Superior temporal gyrus (tissue), 1 donor: ENCODE results near the gene FNBP1L.

Experiments
- DNase-seq: peaks from one replicate; pipeline ENCODE4 v3.0.0-alpha.2; 2016; ENCODE audit errors: extremely low spot score

Gene FNBP1L

DNA sequence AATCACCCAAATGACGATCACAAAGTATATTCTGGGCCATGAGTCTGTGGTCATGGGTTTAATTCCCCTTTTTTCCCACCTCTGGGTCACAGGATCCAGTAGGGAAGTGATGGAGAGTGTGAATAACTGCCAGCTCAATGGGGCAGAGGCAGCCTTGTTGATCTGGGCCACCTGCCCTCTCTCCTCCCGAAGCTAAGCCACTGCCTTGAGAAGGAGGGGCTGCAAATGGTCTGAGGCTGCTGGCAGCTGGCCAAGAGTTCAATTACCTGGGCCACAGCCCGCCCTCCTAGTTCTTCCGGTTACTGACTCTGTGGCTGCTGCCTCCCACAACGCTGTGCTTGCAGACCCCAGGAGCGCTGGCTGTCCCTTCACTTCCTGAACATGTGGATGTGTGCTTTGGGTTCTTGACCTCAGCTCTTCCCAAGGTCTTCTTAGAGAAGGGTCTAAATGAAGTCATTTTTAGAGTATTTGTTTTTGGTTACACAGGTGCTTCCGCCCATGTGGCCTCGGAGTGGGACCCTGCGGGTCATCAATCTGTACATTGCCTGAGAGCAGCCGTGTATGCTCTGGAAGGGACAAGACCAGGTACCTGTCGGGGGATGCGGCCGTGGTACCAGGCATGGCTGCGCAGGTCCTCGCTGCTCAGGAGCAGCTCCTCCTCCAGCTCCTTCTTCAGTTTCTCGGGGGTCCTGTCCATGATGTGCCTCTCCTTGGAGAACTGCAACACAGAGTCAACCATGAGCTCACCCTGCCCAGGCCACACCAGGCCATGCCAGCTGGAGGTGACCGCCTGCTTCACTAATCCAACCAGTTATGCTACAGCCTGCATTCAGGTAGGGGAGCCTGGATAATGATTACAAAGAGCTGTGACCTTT is 144.0 kb downstream of the FNBP1L start:
- no peak for DNase-seq

DNA sequence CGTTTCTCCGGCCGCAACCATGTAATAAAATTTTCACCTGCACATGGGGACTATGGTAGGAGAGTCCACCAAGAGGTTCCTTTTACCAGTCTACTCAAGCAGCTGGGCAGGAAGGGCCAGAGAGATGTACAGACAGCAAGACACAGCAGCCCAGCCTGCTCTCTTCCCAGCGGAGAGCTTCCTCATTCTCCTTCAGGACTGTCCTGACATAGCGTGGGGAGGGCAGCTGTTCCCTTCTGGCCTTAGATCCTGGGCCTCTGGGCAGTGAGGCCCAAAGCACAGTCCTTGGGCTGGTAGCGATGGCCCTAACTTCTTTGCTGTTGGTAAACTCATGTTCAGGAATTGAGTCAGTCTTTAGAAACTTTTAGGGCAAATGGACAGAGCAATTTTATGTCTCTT is 144.6 kb downstream of the FNBP1L start:
- no peak for DNase-seq

DNA sequence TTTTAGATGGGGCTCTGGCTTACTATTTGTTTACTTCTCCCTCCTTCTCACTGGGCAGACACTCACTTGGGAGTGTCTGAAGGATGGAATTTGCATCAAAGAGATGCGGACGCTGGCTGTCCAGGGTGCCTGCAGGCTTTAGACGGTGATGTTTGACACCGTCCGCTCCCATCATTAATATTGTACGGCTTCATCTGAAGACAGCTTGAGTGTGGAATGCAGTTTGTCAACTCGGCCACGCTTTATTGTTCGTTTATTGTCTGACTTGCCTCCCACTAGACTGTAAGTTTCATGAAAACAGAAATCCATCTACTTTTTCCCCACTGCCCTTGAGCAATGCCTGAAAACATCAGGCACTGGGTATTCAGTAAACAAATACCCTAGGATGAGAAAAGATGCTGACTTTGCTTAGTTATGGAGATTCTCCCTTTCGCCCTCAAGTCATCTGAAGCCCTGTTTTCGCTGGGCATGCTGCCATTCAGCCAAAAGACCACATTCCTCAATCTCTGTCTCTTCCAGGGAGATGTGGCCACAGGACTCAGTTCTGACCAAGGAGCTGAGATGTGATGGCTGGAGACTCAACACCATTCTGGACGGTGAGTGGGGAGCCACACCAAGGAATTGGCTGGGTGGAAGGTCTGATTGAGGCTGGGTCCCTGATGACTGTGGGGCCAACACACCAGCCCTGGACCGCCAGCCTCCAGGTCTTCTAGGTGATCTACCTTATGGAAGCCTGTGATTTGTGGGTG is 146.1 kb downstream of the FNBP1L start:
- DNase-seq, result no peak

DNA sequence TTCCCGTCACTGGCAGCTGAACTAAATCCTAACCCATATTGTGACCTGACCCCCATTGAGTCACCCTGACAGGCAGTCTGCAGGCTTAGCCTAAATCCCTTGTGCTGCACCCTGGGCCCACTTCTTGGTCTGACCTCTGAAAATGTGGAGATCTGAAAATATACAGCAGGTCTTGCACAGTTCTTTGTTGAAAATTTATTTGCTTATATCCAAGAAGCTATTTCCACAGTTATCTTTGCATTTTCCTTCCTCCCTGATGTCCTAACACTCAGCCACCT is 146.6 kb downstream of the FNBP1L start:
- DNase-seq, result no peak

DNA sequence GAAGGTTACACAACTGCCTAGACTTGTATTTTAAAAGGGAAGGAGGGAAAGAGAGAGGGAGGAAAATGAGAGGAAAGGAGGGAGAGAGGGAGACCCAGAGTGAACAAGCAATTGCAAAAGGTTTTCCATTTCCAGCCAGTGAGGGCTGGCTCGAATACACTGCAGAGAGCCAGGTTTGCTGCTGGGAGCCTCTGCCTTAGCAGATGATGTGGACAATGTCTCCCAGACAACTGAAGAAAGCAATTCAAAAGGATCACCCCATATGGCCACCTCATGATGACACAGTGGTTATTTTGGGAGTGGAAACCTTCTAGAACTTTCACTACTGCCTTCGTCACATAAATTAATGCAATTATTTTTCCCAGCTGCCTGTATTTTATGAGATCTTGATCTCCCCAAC is 147.3 kb downstream of the FNBP1L start:
- DNase-seq, result no peak

DNA sequence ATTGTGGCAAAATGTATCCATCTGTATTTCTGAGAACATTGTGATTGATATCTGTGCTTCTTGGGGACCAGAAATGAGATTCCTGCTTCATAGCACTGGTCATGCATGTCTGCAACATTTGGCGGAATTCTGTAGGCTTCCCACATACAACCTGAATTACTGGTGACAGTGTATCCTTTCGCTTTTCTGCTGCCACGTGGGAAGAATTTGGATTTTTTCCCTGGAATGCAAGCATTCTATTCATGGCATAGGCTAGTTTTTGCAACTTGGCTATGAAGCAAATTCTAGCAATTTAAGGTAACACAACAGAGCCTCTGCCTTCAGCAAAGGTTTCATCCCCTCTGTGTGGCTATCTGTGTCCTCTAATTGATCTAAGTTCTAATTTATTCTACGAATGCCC is 147.8 kb downstream of the FNBP1L start:
- DNase-seq, result peak; percentile 58

DNA sequence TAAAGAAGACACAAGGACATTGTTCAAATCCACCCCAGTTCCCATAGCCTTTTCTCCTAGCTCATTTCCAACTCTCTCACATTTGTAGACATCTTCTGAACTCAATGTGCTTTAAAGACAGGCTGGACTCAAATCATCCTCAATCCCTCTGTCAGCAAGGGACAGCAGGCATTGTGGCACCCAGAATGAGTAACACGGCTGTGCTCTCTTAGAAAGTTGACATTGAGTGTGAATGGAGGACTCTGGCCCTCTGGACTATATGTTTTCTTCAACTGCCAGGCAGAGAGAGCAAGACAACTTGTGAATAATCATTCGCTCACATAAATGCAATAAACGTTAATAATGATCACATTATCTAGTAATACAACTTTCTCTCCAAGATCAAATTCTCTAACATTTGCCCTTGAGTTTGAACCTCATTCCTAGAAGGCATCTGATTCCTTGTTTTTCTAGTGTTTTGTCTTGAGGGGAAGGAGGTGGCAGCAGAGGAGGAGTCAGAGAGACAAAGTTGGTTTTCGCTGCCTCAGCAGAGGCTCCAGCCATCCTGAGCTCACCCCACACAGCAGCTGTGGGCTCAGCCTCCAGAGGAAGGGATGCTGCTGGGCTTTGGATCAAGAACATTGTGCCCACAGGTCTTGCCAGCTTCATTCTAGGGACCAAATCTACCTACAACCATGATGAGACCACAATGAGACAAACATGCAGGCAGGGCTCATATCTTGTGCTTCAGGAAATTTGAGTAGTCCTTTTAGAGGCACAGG is 148.6 kb downstream of the FNBP1L start:
- DNase-seq, result no peak

DNA sequence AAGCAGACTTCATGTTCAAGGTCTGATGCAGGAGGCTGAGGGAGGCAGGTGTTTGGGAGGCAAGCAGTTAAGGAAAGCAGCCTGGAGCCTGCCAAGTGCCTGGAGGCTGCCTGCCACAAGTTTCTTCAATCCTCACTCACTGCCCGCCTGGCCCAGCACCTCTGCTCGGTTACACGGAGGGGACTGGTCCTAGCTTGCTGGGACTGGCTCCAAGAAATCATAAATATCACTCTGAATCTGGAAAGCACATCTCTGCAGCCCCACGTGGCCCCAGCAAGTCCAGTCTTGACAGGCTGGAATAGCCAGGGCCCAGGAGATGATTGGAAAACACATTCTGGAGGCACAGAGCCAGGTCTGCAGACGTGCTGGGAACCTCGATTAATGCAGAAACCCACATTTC is 149.8 kb downstream of the FNBP1L start:
- DNase-seq, result no peak

DNA sequence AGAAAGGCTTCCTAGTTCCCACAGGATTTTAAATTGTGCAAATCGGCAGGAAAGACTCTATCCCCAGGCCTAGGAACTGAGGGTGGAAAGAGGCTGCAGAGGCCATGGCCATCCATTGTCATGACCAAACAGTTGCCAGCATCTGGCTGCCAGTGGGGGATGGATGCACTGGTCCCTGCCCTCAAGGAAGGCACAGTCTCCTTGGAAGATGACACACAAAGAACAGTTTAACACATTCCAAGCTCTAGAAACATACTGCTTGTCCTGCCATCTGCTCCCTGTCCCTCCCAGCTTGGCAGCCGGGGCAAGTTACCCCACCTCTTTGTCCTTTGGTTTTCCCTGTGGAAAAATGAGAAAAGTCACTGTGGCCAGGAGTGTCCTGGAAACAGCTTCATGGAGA is 150.5 kb downstream of the FNBP1L start:
- DNase-seq, result no peak

DNA sequence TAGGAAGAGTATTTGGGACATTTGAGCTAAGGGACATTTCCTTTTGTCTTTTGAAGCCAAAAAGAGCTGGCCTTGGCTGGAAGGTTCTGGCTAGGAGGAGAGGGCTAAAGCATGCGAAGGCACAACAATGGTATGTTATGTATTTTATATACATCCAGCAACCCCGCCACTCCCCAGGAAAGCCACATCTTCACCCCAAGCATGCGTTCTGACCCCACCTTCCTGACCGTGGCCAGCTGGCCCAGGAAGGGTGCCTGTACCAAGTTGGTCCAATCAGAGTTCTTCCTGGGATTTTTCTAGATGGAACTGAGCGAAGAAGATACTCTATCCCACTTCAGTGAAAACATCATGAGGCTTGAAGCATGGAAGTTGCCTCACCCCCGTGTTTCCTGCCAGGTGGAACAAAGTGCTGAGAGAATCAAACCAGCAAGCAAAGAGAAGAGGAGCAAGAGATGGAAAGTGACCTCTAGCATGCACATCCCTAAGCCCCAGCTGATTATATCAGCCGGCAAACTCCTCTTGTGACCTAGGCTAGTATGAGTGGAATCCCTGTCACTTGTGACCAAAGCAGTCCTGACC is 151.0 kb downstream of the FNBP1L start:
- DNase-seq, result no peak

DNA sequence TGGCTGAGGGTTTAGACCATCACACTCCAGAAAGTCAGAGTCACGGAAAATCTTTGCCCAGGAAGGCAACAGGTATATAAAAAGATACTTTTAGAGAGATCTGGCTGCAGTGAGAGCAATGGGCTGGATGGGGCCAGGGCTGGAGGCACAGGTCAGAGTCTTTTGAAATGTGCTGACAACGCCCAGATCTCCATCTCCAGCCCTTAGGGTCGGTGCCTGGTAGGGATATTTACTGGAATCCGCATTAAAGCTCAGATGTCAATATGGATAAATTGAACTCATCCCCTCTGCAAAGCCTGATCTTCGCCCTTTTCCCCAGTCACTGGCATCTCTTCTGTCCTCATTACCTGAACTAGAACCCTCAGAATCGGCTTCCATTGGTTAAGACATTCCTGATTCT is 151.6 kb downstream of the FNBP1L start:
- no peak for DNase-seq

DNA sequence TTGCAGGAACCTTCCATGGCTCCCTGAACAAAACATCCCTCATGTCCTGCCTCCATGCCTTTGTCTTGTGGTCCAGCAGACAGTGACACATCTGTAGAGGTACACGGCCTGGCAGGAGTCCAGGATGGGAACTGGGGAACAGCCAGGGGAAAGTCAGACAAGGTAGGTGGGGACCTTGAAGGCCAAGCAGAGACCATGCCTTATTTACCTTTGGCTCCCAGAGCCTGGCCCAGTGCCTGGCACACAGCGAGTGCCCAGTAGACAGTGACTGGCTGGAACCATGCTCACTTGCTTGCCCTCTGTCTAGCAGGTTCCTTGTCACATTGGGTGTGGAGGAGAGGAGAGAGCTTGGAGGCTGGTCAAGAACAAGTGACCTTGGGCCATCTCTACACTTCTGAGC is 152.7 kb downstream of the FNBP1L start:
- DNase-seq, result no peak

DNA sequence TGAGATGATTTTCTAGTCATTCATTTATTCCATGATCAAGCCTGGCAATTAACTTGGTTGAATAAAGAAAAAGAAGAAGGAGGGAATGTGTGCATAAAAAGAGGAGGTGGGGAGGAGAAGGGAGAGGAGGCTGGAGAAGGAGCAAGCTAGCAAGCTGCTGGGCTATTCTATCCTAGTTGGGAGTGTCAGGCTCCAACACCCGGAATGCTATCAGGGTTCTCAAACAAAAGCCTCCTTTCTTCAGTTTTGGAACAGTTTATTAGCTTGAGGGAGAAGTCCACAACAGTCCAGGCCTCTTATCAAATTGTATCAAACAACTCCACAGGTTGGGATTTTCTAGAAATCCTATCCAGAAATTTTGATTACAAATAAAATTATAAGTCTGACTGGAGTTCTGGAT is 153.8 kb downstream of the FNBP1L start:
- no peak for DNase-seq

DNA sequence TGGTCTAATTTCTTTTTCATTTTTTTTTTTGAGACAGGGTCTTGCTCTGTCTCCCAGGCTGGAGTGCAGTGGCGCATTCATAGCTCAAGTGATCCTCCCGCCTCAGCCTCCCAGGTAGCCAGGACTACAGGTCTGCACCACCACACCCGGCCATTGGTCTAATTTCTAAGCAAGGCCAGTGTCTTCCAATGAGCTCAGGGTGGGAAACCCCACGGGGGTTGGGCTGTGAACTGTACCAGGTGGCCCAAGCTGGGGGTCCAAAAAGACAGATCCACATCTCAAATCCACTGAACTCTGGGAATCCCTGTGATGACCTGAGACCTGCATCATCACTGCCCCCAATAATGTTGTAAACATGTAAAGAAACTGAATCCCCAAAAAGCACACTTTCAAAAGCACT is 154.2 kb downstream of the FNBP1L start:
- no peak for DNase-seq

DNA sequence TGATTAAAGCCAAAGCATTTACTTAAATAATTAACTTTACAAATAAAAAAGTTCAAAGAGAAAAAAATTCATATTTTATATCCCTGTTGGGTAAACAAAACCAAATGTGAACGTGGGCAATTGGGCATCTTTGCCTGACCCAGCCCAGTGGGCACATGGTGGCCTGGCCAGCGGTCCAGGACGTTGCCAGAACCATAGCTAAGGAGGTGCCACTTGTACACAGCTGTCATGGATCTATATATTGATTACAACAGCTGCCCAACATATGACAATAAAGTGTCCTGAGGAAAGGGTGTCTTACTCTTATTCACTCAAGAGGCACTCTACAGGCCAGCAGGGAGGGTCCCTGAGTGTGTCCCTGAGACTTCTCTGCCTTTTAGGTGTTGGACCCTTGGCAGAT is 155.2 kb downstream of the FNBP1L start:
- DNase-seq, result no peak

DNA sequence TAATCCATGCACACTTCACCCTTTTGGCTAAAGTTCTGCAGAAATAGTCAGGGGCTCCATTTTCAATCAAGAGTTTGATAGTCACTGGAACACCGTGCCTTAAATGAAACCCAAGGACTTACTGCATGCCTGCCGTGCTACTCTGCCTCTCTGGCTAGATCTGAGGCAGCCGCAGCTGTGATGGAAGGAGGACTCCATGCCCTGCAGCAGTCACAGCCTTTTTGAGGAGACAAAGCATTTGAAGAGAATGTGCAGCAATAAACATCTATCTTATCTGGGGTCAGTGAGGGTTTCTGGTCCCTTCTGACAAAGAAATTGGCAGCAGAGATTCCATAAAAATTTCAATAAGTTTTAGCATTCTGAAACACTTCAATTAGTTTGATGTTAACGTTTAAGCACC is 155.7 kb downstream of the FNBP1L start:
- DNase-seq, result no peak
